DMS79 treated with DMSO at 0.1 percent for 48 hours (cell line): ENCODE data around the gene CDH2.

Experiments
- DNase-seq: peaks from one replicate; lab custom pipeline; 2025; lab: John Stamatoyannopoulos, UW

Gene CDH2

DNA sequence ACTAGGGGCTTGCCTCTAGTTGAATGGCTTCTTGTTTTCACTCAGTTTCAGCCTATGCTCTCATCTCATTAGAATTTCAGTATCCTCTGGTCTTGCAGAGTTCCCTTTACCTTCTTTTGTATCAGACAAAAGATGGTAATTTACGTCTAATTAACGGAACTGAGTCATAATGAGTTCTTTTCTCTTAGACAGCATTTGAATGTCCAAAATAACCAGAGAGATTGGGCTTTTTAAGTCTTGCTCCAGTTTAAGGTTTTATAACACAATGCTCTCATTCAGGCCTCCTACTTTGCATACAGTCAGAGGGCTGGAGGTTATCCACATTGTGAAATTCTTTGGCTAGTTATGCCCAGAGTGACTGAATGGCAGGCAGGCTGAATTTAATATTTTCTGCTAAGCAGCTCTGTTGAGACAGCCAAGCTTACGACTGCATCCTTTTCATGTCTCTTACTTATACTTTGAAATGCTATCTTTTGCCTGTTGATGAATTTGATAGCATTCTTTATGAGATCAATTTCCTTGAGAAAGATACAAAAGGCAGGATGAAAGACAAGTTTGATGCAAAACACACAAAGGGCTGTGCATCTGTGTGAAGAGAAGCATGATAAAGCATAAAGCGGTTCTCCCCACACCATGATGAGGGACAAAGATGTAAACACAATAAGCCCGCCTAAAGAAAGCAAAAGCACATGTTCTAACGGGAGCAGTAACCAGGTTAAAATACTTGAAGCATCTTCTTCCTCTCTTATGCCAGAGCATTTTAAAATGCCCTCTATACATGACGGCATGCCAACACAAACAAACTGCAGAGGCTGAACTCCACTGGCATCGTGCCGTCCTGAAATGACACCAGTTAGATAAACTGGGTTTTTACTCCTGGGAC is 90.0 kb downstream of the CDH2 start:
- no peak for DNase-seq

DNA sequence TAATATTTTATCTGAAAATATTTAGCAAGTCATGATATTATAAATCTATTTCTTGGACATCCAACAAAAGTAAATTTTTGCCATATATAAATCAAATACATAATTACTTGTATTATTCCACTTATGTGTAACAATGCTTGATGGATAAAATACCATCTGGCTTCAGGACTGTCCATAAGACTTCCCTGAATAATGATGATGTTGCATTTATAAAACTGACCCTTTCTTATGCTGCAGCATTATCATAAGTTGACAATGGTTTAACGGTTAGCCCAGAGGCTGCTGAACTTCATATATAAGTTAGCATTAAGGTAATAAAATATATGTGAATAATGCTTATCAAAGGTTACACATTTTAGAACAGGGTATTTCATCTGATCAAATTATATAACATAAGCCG is 95.4 kb downstream of the CDH2 start:
- DNase-seq = no peak

DNA sequence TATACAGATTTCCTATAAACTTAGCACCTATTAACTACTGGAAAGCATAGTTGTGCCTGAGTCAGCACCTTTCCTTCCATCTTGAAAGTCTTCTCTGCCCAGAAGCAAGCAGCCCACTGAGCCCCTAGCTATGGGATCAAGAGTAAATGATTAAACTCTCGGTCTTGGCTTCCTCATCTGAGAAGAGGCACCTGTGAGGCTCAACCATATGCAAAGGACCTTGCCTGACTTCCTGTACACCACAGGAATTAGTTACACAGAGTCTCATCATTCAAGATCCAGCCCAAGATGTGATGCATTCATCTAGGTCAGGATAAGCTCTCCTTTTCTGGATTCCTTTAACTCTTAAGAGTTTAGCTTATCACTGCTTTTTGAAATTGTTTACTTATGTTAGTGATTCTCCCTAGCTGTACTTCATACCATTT is 96.0 kb downstream of the CDH2 start:
- no peak for DNase-seq

- no peak for DNase-seq
Measured at GRCh38 chr18:28079883-28080282, 97.0 kb downstream of the CDH2 start.

GRCh38 chr18:28078849-28079248 is 98.1 kb downstream of the CDH2 start:
- DNase-seq = no peak

- DNase-seq = no peak
Measured at GRCh38 chr18:28078298-28078697, 98.6 kb downstream of the CDH2 start.

- no peak for DNase-seq
Measured at GRCh38 chr18:28075501-28075900, 101.4 kb downstream of the CDH2 start.

DNA sequence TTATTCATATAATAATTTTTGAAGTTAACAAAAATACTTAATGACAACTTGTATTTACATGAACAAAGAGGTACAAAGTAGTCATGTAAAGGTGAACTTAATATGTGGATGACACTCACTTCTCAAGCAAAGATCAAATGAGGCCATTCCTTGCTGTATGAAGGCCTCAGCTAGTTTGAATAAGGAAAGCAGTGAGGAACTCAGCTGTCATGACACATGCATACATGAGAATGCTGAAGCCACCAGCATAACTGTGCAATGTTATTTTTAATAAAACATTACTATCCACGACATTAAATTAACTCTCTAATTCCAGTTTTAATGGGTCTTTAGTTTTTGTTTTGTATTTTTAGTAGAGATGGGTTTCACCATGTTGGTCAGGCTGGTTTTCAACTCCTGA is 102.9 kb downstream of the CDH2 start:
- no peak for DNase-seq

DNA sequence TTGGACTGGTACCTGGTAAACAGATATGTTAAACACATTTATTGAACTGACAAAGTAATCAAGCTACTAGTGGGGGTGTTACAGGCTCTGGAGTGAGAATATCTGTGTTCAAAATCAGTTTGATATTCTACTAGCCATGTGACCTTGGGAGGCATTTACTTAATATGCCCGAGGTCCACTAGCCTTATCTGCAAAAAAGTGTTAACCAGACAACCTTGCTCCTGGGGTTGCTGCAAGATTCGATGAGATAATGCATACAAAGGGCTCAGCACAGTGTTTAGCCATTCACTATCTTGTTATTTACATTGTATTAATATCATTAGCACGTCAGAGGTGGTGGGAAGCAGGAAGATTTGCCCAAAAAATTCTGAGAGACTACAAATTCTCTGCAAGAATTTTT is 103.3 kb downstream of the CDH2 start:
- no peak for DNase-seq

DNA sequence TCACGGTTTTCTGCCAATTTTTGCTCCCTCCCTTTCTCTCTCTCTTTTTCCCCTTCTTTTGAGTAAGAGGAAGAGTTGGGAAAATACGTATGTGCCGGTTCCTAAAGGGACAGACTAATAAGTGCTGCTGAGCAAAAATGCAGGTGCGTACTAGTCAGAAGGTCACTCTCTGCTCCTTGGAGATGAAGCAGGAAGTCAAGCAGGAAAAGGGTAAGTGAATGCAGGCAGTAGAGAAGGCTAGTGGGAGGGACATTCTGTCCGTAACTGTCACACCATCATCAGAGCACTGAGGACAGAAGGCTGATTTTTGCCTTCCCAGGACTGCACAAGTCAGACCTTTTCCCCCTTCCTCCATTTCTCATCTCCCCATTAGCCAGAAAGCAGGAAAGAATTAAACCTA is 105.7 kb downstream of the CDH2 start:
- DNase-seq = no peak

GRCh38 chr18:28068207-28068606 is 108.7 kb downstream of the CDH2 start:
- DNase-seq = no peak

- no peak for DNase-seq
Measured at GRCh38 chr18:28067346-28067745, 109.6 kb downstream of the CDH2 start.

GRCh38 chr18:28065793-28066186 is 111.1 kb downstream of the CDH2 start:
- no peak for DNase-seq

DNA sequence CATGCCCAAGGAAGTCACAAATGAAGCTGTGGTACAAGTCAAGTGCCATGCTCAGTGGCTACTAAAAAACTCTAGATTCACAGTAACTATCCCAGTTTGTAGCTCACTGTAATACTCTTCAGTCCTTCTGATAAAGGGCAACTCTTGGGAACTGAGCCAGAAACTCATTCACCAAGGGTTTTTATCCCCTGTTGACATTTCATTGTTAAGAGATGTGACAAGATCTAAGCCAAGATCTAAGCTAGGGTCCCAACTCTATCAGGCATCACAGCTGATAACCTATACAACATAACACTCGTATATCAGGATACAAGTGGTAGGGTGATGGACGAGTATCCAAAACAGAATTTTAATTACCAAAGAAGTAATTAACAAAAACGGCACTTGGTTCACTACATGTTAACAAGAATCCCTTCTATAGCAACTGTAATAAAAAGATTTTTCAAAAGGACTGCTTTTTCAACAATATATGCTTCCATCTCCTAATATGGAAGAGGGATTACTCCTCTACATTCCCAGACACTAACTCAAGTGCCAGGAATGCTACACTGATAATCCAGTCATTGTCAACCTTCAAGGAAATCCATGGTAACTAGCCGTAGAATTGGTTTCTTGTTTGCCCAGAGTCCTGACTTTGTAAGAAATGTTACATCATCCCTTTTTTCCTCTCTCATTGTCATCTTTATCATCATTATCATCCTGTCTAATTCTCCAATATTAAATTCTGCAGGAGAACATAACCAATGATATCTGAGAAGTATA is 111.7 kb downstream of the CDH2 start:
- DNase-seq = peak; percentile 64

DNA sequence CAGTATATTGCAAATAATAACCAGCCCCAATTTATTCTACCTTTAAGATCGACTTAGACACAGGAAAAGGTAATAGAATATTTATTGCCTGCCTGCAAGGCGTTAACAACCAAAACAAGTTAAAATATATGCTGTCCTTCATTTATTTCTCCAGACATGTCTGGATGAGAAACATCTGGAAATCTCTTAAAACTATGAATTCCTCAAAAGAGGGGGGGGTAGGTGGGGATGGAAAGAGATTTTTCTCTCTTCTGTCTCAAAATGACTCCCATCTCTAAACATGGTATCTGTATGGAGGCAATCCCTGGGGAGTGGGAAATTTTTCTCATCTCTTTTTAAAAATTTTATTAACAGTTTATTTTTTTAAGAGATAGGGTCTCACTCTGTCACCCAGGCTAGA is 113.0 kb downstream of the CDH2 start:
- no peak for DNase-seq

- DNase-seq = no peak
Measured at GRCh38 chr18:28063271-28063761, 113.6 kb downstream of the CDH2 start.

- no peak for DNase-seq
Measured at GRCh38 chr18:28062443-28062842, 114.5 kb downstream of the CDH2 start.

- no peak for DNase-seq
Measured at GRCh38 chr18:28059861-28060260, 117.1 kb downstream of the CDH2 start.

DNA sequence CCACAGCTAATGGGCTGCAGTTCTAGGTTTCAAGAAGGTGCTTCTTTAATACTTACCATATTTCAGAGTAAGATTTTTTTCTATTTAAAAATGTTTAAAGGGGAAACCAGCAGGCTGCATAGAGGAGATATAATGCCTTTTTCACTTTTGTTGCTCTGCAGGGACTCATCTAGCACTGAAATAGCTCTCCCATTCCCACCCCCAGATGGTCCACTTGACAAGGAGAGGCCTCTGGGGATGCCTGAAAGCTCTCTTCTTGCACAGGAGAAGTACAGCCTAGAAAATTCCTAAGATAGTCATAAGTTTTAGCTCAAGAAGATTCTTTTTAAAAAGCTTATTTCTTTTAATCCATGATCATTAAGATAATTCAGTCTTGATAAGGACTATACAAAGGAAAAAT is 126.4 kb downstream of the CDH2 start:
- DNase-seq = no peak

DNA sequence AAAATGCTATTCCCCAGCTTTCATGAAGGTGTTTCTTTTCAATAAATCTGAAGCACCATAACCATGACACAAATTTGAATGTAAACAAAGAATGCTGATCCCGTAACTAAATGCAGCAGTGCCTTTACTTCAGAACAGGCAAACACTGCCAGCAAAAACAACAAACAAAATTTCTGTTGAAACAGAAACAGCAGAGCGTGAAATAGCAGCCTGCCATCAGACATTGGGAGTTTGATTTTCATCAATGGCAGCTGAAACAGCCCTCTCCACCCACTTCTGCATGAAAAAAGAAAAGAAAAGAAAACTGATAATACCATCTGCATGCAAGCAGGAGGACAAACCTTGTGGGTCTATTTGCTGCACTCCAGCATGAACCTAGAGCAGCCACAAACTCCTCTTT is 128.3 kb downstream of the CDH2 start:
- peak; percentile 16 for DNase-seq

DNA sequence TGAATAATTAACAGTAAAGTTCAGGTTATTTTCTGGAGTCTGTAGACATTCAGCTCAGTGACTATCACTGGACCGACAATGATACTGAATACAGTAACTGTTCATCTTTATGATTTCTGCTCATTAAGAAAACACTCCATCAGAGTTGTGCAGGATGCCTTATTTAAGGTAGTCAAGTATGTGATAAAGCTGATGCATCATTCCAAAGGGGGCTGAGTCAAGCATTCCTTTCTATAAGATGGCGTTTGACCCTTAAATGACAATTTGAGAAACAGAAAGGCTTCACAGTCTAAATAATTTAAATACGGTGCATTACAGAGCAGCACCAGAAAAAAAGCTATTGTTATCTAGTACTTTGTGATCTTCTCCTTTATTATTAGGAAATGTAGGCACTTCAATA is 131.1 kb downstream of the CDH2 start:
- no peak for DNase-seq

GRCh38 chr18:28045176-28045810 is 131.6 kb downstream of the CDH2 start:
- peak; percentile 88 for DNase-seq

DNA sequence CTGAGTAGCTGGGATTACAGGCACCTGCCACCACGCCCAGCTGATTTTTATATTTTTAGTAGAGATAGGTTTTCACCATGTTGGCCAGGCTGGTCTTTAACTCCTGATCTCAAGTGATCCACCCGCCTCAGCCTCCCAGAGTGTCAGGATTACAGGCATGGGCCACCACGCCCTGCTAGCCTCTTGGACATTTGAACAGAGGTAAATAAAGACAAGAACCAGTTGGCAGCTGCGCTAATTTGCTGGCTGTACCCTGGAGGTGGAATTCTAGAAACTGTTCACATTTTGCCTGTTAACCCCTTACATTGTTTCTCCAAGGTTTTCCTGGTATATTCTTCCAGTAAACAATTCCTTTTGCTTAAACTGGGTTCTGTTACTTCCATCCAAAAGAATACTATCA is 132.9 kb downstream of the CDH2 start:
- no peak for DNase-seq
